GM12875 (cell line): Measurements from ENCODE around the gene MYLK.

Experiments
- H3K4me3 ChIP-seq: one replicate; pipeline ENCODE4 v1.5.1; 2011; ENCODE audit warnings: low read depth, low read length, control low read depth
- CTCF ChIP-seq: IDR thresholded peaks from 2 replicates; pipeline ENCODE4 v1.5.1; 2011; ENCODE audit warnings: low read depth, mild to moderate bottlenecking, control low read depth, inconsistent platforms, low read length, moderate library complexity, borderline replicate concordance; ENCODE audit not compliant: insufficient read depth

Gene MYLK

GRCh38 chr3:123762805-123763204 is 121.3 kb downstream of the MYLK start:
- no peak for TF ChIP-seq CTCF
- no peak overlapping the region for H3K4me3 ChIP-seq

- TF ChIP-seq CTCF = no peak
- no peak overlapping the region for H3K4me3 ChIP-seq
Measured at GRCh38 chr3:123760817-123761216, 123.3 kb downstream of the MYLK start.

- TF ChIP-seq CTCF = no peak
- H3K4me3 ChIP-seq = no peak overlapping the region
Measured at GRCh38 chr3:123759871-123760270, 124.3 kb downstream of the MYLK start.

GRCh38 chr3:123759311-123759710 is 124.8 kb downstream of the MYLK start:
- TF ChIP-seq CTCF = no peak
- no peak overlapping the region for H3K4me3 ChIP-seq

- H3K4me3 ChIP-seq = no peak overlapping the region
- TF ChIP-seq CTCF = no peak
Measured at GRCh38 chr3:123758081-123758564, 126.0 kb downstream of the MYLK start.

GRCh38 chr3:123757281-123757940 is 126.7 kb downstream of the MYLK start:
- TF ChIP-seq CTCF = no peak
- H3K4me3 ChIP-seq = no peak overlapping the region

- no peak overlapping the region for H3K4me3 ChIP-seq
- TF ChIP-seq CTCF = no peak
Measured at GRCh38 chr3:123755501-123755900, 128.6 kb downstream of the MYLK start.
